NCI-H2196 treated with DMSO at 0.1 percent for 48 hours (cell line): ENCODE data around the gene NOC4L.
"Not testable (repeated sequence)": the region's sequence is repeated elsewhere in the genome, so short reads cannot be mapped to it uniquely, and the experiment has no call there.

ENCODE experiments used
- DNase-seq: peaks from one replicate; lab custom pipeline; 2025; ENCODE audit not compliant: unreplicated experiment; lab: John Stamatoyannopoulos, UW

NOC4L gene

GRCh38 chr12:132142679-132143335 lies 1.4 kb upstream of the NOC4L start:
- DNase-seq, result no peak

- no peak for DNase-seq
Observed at GRCh38 chr12:132143336-132144071, 753 bp upstream of the NOC4L start.

GRCh38 chr12:132144810-132145168 lies 532 bp downstream of the NOC4L start:
- DNase-seq, result no peak

- no peak for DNase-seq
Observed at GRCh38 chr12:132145334-132145733, 1.1 kb downstream of the NOC4L start.

- no peak for DNase-seq
Observed at GRCh38 chr12:132146098-132146497, 1.8 kb downstream of the NOC4L start.

- no peak for DNase-seq
Observed at GRCh38 chr12:132146772-132147422, 2.6 kb downstream of the NOC4L start.

GRCh38 chr12:132147423-132148367 lies 3.4 kb downstream of the NOC4L start:
- no peak for DNase-seq

GRCh38 chr12:132148368-132149045 lies 4.2 kb downstream of the NOC4L start:
- DNase-seq, result no peak

- not testable (repeated sequence) for DNase-seq
Observed at GRCh38 chr12:132149526-132149925, 5.3 kb downstream of the NOC4L start.

GRCh38 chr12:132150780-132151144 lies 6.5 kb downstream of the NOC4L start:
- DNase-seq, result no peak

GRCh38 chr12:132151145-132151765 lies 7.0 kb downstream of the NOC4L start:
- no peak for DNase-seq

- DNase-seq, result no peak
Observed at GRCh38 chr12:132151766-132152410, 7.6 kb downstream of the NOC4L start.

- DNase-seq, result no peak
Observed at GRCh38 chr12:132152411-132152821, 8.2 kb downstream of the NOC4L start.

- no peak for DNase-seq
Observed at GRCh38 chr12:132152953-132153352, 8.7 kb downstream of the NOC4L start.

- DNase-seq, result peak; percentile 44
Observed at GRCh38 chr12:132153501-132154340, 9.5 kb downstream of the NOC4L start.

- no peak for DNase-seq
Observed at GRCh38 chr12:132154341-132154761, 10.1 kb downstream of the NOC4L start.

- no peak for DNase-seq
Observed at GRCh38 chr12:132154941-132155770, 10.9 kb downstream of the NOC4L start.
